Astrocyte (in vitro differentiated cells and primary cell): Measurements from ENCODE around the gene DNPEP.

ENCODE experiments used
- EZH2 ChIP-seq: IDR thresholded peaks from 2 replicates; pipeline ENCODE4 v1.6.1; 2012; ENCODE audit warnings: mild to moderate bottlenecking, low read length, inconsistent platforms; ENCODE audit not compliant: insufficient read depth
- TF ChIP-seq, protein P1 (sequence below): IDR thresholded peaks from 2 replicates; pipeline ENCODE4 v1.5.1; 2011; ENCODE audit warnings: low read depth, mild to moderate bottlenecking, inconsistent platforms, low read length, moderate library complexity; ENCODE audit not compliant: insufficient read depth

- TF ChIP-seq, protein P1, sequence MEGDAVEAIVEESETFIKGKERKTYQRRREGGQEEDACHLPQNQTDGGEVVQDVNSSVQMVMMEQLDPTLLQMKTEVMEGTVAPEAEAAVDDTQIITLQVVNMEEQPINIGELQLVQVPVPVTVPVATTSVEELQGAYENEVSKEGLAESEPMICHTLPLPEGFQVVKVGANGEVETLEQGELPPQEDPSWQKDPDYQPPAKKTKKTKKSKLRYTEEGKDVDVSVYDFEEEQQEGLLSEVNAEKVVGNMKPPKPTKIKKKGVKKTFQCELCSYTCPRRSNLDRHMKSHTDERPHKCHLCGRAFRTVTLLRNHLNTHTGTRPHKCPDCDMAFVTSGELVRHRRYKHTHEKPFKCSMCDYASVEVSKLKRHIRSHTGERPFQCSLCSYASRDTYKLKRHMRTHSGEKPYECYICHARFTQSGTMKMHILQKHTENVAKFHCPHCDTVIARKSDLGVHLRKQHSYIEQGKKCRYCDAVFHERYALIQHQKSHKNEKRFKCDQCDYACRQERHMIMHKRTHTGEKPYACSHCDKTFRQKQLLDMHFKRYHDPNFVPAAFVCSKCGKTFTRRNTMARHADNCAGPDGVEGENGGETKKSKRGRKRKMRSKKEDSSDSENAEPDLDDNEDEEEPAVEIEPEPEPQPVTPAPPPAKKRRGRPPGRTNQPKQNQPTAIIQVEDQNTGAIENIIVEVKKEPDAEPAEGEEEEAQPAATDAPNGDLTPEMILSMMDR = no peak
- no peak for TF ChIP-seq EZH2
These were observed 19.0 kb downstream of the DNPEP start for GRCh38 chr2:219368690-219369191.
